Hippocampal formation (tissue), 2 donors: Measurements from ENCODE around the gene PDE4D.

Experiments used
- DNase-seq, 2 donors: peaks; one replicate each; lab custom pipeline; 2025; lab: John Stamatoyannopoulos, UW

The PDE4D gene

DNA sequence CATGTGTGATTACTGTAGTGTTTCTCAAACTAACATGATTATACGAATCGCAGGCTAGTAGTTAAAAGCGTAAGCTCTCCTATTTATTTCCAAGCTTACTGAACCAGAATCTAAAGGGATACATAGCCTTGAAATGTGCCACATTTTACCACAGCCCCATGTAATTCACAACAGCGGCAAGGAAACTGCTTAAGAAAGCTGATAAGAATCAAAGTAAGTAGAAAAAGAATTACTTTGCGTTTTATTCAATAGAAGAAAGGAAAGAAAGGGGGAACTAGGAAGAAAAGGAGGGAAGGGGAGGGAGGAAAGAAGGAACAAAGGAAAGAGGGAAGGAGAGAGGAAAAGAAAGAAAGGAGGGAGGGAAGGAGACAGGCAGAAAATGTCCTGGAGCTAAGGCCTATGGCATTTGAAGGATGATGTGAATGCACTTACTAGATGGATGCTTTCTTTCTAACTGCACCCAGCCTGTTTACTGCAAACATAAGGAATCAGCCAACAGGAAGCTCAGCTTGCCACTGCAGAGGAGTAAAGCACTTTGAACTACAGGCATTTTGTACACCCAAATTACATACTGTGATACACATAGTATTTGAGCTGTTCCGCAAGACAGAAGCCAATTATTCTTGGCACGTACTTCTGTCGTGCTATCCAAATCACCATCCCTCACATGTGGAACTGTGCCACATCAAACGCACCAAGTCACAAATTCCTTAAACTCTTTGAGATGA is 789.0 kb downstream of the PDE4D start:
- no peak for DNase-seq

DNA sequence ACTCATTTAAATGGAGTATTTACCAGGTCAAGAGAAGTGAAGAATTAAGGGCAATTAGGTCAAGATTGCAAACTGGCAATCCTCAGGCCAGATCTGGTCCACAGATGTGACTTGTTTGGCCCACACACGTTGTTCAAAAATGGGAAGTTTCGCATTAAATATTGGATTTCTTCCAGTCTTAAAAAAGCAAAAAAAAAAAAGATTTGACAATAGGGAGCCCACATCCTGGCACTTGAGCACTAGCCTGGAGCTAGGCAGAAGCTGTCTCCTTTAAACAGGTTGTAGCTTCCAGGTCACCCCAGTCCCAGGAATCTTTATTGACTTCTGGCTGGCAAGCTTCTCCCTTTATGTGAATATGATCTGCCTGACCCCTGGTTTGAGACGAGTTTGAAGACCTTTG is 790.2 kb downstream of the PDE4D start:
- DNase-seq = no peak

DNA sequence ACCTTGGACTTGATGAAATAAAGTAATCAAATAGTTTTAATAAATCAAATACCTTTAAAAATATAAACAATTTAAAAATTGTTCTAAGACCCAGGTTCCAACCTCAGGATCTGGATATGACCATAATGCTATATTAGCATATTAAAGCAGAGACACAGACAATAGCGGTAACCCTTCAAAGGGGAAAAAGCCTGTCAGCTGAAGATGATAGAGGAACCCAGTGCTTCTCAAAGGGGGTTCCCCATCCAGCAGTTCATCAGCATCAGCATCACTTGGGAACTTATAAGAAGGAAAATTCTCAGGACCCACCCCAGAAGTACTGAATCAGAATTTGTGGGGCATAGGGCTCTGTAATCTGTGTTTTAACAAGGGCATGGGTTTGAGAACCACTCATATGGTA is 791.1 kb downstream of the PDE4D start:
- DNase-seq = no peak

DNA sequence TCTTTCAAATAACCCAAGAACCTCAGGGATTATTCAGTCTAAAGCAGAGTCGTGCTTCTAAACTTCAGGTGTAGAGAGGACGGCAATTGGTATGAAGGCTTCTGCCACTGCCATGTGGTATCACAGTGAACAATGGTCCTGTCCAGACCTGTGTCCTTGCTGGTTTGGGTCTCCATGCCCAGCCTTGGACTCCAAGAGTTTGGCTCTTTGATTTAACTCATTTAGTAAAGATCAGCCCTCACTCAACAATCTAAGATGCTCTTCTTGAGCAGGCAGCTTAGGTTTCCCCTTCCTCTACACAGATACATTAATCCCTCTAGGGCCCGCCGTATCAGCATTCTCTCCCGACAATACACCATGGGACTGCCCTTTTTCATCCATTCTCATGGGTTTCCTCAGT is 792.7 kb downstream of the PDE4D start:
- no peak for DNase-seq

DNA sequence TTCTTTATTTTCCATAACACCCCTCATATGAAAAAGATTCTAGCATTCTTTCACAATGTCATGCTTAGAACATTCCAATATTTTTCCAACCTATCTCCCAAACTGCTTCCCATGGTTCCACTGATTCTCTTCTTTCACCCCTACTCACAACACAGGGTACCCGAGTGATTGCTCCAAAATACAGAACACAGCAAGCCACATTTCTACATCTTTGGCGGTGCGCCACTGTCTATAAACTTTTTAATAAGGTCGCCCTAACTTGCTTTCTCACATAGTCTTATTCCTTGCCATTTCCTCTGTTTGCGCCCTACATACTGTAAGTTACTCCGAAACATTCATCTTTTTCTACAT is 793.6 kb downstream of the PDE4D start:
- DNase-seq = no peak

DNA sequence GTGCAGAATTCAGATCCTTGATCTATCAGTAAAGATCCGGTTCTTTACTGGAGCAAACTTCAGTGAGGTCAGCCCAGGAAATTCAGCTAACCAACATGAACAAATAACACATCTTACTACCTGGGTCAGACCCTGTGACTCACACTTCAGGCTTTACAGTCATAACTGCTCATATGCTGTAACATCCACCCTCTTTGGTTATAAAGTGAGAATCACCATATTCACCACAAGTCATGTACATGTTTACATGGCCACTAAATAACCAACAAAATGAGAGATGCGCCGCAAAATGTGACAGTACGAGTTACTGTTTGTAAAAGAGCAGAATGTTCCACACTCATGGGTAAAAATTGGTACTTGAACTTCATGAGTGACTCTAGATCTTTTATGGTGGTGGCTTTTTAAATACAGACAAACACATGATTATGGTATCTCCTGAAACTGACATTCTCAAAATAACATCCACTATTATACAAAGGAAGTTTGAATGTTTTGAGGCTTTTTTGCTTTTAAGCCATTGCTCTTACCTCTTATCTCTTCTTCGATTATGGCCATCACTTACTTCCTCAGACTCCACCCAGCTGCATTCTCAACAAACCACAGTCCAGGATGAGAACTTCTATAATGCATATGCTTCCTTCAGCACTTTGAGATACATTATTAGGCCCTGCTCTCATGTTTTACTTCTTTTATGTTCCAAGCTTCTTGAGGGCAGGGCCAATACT is 794.1 kb downstream of the PDE4D start:
- no peak for DNase-seq

DNA sequence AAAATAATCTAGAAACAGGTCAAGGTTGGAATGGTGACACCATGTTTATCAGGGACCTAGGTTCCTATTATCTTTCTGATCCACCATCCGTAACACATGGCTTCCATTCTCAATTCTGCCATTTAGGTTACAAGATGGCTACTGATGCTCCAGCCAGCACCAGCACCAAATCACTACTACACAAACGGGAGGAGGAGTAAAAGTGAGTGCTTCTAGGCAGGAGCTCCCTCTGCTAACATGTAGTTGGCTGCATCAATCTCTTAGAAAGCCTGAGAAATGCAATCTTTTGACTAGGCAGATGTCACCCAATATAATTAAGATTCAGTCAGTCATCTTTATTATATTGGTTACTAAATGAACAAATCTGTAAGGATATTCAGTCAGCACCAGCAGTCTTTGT is 794.8 kb downstream of the PDE4D start:
- no peak for DNase-seq

DNA sequence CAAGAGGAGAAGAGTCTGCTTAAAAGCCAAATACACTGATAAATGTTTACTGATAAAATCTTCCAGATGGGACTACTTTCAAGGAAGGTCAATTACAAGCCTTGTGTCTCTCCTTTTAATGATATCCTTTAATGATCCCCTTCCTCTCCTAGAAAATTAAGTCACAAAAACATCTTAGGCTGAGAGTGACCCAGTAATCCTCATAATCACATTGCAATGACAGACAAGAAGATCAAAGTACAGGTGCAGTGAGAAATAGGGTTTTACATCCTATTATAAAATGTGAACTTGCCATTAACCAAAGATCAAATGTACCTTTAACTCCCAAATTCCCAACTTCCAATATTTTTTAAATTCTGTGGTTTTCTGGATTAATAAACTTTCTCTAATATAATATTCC is 795.8 kb downstream of the PDE4D start:
- no peak for DNase-seq

DNA sequence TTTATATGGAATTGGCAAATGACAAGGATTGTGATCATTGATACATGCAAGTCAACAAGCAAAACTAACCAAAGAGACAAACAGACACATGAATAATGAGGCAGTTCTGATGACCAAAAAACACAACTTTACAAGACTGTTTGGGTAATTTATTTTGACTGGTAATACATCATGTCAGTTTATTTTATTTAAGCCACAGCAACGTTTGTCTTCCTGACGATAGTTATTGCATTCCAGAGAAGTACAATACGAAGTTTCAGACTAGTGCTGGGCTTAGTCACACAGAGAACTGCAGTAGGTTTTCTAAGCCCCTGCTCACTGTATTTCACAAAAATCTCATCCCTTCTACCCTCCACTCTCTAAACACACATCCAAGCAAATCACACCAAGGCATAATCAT is 796.4 kb downstream of the PDE4D start:
- DNase-seq = no peak

DNA sequence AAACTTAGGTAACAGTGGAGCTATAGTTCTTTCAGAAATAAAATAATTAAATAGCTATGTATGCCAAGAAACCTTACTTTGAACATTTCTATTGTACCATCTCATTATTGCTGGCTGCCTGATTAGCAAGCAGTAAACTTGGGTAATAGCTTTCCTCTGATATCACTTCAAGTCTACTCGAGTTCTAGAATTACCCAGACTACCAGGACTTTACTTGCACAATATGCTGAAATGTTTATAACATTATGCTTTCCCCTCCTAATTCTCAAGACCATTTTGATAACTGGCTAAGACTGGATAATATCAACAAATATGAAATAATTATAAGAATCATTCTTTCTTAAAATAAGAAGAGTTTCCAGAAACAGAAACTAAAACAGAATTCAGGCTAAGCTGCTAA is 798.0 kb downstream of the PDE4D start:
- DNase-seq = no peak

DNA sequence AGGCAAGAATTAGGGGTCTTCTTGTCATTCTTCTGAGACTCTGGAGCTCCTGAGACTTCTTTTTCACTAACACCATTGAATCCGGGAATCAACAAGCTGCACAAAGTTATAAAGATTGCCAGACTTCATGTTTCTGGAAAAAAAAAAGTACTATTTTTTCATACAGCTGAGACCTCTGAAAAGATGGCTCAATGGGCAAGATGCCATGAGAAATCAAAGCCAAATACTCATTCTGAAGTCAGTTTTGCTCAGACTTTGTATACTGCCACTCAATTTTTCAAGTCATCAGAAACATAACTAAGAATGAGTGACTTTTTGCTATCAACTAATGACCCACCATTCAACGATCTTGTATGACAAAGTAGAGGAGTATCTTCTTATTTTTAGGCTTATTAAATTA is 798.7 kb downstream of the PDE4D start:
- DNase-seq = no peak

DNA sequence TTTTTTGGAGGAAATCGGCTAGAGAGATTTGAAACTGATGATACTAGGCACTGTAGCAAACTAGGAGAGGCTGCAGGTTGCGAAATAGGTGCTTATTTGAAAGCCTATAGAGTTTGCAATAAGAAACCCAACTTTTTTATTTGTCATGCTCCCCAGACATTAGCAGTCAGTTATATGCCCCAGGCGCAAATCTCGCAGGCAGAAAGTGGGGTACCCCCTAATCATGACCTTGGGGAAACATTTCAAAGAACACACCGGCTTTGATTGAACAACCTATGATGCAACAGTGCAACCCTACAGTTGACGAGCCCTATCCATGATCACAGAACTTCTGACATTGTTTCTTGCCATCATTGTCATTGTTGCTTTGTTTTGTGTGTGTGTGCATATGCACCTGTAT is 800.2 kb downstream of the PDE4D start:
- DNase-seq = no peak

DNA sequence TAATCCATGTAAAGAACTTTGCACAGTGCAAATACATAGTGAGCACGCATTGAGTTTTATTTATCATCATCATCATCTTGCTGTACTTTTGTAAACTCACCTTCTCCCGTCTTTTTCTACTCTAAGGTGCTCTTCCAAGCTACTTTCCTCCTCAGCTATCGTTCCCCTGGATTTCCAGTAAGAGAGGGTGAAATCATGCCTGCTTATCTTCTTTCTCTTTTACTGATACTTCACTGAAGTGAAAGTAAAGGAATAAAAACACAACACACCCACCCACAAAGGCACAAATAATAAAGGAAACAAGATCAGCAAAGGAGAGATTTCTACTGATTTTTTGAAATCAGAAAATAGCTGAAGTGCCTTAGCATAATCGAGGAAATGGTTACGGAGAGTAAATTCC is 800.8 kb downstream of the PDE4D start:
- DNase-seq = no peak

DNA sequence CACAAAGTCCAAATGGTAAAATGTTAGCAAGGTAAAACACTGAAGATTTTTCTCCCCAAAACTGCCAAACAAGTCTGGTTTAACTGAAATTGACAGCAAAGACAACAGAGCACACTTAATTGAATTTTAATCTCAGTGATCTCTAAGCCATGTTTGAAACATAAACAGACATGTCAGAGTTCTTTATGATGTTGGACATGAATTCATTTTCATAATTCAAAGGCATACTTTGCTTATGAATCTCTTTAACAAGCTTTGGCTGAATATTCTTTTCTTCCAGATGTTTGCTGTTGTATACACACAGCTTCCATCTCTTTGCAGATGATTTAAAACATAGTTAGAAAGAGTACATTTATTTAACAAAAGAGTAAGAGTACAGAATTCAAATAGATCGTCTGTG is 801.6 kb downstream of the PDE4D start:
- DNase-seq = no peak

DNA sequence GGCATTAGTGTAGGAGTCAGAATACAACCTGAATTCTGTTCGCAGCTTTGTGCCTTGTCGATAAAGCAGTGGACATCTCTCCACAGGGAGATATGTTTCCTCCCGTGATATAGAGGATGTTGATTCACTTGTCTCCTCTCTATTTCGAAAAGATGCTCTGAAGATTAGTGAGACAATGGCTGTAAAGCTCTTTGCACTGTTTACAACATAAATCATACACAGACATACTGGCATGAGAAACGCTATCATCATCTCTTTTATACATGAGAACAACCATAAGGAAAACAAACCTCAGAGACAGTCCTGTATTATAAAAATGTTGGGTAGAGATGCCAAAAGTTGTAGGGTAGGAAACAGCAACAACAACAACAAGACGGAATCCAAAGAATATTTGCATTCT is 803.2 kb downstream of the PDE4D start:
- DNase-seq = no peak

DNA sequence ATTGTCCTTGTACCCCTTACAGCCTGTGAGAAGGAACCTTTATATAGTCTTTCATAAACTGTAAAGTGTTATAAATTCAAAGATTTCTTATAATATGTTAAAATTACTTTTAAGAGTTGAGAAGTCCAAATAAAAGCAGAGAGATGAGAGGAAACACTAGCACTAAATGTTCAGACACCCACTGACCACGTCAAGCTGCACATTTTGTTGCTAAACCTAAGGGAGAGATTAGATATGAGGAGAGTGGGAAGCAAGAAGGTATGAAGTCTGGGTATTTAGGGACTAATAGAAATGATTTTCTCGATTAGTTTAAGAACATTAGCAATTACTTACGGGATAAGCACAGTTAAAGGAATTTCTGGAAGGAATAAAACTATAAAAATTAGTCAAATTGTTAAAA is 803.8 kb downstream of the PDE4D start:
- no peak for DNase-seq

DNA sequence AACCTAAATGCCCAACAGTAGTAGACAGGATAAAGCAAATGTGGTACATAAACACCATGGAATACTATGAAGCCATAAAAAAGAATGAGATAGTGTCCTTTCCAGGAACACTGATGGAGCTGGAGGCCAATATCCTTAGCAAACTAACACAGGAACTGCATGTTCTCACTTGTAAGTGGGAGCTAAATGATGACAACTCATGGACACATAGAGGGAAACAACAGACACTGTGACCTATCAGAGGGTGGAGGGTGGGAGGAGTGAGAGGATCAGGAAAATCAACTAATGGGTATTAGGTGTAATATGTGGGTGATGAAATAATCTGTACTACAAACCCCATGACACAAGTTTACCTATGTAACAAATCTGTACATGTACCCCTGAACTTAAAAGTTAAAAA is 805.0 kb downstream of the PDE4D start:
- no peak for DNase-seq

DNA sequence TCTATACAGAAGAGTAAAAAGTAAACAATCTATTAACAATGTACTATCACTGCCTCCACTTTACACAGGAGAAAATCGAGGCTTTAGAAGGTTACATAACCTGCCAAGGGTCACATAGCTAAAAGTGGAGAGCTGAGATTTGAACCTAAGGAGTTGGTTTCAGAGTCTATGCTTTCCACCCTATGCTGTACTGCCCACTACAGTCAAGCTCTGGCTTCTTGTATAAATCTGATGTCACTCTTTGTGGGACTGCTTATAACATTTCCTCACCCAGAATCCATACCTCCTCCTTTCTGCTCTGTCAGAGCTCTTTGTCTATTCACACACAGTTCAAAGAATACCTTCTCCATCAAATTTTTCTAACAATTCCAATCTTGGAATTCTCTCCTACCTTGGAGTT is 807.5 kb downstream of the PDE4D start:
- DNase-seq = no peak

DNA sequence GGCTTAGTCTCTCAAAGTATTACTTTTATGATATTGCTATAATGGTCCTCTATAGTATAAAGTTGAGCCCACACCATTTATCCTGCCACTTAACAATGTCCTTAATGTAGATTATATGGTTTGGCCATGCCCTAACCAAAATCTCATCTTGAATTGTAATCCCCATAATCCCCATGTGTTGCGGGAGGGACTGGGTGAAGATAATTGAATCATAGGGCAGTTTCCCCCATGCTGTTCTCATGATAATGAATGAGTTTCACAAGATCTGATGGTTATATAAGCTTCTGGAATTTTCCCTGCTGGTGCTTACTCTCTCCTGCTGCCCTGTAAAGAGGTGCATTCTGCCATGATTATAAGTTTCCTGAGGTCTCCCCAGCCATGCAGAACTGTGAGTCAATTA is 811.8 kb downstream of the PDE4D start:
- no peak for DNase-seq

DNA sequence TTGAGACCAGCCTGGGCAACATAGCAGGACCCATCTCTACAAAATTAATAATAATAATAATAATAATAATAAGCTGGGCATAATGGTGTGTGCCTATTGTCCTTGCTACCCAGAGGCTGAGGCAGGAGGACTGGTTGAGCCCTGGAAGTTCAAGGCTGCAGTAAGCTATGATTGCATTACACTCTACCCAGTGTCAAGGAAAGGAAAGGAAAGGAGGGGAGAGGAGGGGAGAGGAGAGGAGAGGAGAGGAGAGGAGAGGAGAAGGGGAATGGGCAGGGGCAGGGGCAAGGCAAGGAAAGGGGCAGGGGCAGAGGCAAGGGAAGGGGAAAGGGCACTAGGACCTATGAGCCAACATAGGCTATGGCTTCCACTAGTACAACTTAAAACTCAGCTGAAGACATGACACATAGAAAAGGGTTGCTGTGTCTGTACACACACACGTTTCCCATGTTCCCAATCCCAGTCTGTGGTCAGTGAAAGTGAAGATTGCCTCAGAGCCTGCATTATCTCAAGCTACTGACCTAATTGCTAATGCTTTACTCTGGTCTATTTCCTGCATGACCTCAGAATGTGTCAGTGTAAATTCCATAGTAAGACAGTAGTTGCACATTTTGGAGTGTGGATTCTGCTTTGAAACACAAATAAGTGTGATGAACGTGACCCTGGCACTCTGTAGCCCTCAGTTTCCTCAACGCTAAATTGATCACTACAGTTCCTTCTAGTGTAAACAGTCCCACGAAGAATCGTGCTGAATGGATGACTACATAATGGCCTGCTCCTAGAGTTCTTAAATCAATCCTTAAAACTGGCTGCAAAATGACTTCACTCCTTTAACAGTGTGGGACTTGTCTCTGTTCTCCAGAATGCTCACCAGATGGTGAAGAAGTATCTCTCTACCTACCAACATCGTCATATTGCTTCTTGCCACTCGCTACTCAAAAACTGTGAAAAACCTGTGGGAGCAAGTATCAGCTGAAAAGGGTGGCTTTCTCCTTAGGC is 813.6 kb downstream of the PDE4D start:
- DNase-seq = peak in 1 of 2 donors; percentile 13

DNA sequence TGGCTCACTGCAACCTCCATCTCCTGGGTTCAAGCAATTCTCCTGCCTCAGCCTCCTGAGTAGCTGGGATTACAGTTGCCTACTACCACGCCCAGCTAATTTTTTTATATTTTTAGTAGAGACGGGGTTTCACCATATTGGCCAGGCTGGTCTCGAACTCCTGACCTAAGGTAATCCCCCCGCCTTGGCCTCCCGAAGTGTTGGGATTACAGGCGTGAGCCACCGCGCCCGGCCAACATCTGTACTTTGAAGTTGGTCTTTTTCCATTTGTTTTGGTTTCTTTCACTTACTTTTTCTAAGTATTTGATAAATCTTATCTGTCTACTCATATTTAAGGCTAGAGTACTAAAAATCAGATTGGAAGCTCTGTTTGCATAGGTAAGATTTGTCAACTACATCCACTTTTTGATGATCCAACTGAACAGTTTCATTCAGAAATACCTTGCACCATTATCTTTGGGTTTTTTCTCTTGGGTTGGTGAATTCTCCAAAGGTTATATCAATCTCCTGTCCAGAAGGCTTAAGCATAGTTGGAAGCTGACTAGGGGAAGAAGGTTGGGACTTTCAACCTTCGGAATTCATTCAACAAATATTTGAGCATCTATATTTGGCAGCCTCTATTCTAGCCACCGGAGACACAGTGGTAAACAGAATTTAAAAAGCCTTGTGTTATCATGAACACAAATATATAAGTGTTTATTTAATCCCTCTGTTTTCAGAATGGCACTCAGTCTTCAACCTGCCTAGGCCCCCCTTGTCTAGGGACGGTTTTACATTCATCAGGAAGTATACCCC is 821.6 kb downstream of the PDE4D start:
- no peak for DNase-seq
